ENCODE measurements around the gene TMC3. TPM values are rescaled to one million over a fixed set of nuclear protein-coding genes. Genes with fewer than 3 reads are reported as not detected.

Gene TMC3
- total and polyA plus RNA-seq, 4 donors = 0.03 TPM; not detected in 3

GRCh38 chr15:81347910-81348309 is 26.1 kb downstream of the TMC3 start:
- WGBS, 2 donors = 93 to 96% methylated on average over 4 of the region's 4 CpGs

GRCh38 chr15:81346611-81347010 is 27.4 kb downstream of the TMC3 start:
- Histone ChIP-seq H3K4me3 (no peak overlapping the region), H3K36me3 (ENCODE audit: control insufficient read depth in 4 of 4, insufficient read depth in 4 of 4, low read length in 4 of 4) (no peaks in the 10 kb centered on the region)
- no peak for ATAC-seq (ENCODE audit: insufficient read depth, low FRiP score)

More at GRCh38 chr15:81347910-81348309, 26.1 kb downstream of the TMC3 start:
- TF ChIP-seq CTCF (IDR thresholded peaks at IDR 0.05; ENCODE audit: control extremely low read depth, extremely low read depth) = no peak
- H3K9me3 ChIP-seq (ENCODE audit: control insufficient read depth in 4 of 4, insufficient read depth in 3 of 4, low read length in 3 of 4) = no peaks in the 10 kb centered on the region
- DNase-seq (no peak), ATAC-seq (ENCODE audit: insufficient read depth, low FRiP score) (no peak)
- H3K27ac ChIP-seq (ENCODE audit: low read depth in 1 of 2, low read length in 1 of 2) = no peak overlapping the region
- H3K27me3 ChIP-seq (ENCODE audit: control insufficient read depth in 3 of 3, insufficient read depth in 3 of 3, low read length in 2 of 3) = no peaks in the 10 kb centered on the region
- no peak overlapping the region for H3K4me3 ChIP-seq
- no peaks in the 10 kb centered on the region for H3K4me1 ChIP-seq (ENCODE audit: control insufficient read depth in 5 of 5, insufficient read depth in 5 of 5, low read length in 5 of 5)
- no peak overlapping the region for H3K9ac ChIP-seq (ENCODE audit: insufficient read depth in 1 of 2, low read length in 2 of 2)
- H3K36me3 ChIP-seq (ENCODE audit: control insufficient read depth in 4 of 4, insufficient read depth in 4 of 4, low read length in 4 of 4) = no peaks in the 10 kb centered on the region

GRCh38 chr15:81343371-81343770 is 30.6 kb downstream of the TMC3 start:
- TF ChIP-seq CTCF (IDR thresholded peaks at IDR 0.05; ENCODE audit: control extremely low read depth, extremely low read depth) = no peak
- no peak overlapping the region for H3K27ac ChIP-seq (ENCODE audit: low read depth in 1 of 2, low read length in 1 of 2)
- WGBS, 2 donors = 87 to 96% methylated on average over 4 of the region's 4 CpGs

More at GRCh38 chr15:81346611-81347010, 27.4 kb downstream of the TMC3 start:
- no peaks in the 10 kb centered on the region for H3K27me3 ChIP-seq (ENCODE audit: control insufficient read depth in 3 of 3, insufficient read depth in 3 of 3, low read length in 2 of 3)
- no peak for DNase-seq
- no peak overlapping the region for H3K27ac ChIP-seq (ENCODE audit: low read depth in 1 of 2, low read length in 1 of 2)
- no peak for TF ChIP-seq CTCF (IDR thresholded peaks at IDR 0.05; ENCODE audit: control extremely low read depth, extremely low read depth)
- WGBS, 2 donors = 61 to 65% methylated on average over 2 of the region's 2 CpGs
- H3K9me3 ChIP-seq (ENCODE audit: control insufficient read depth in 4 of 4, insufficient read depth in 3 of 4, low read length in 3 of 4) = no peaks in the 10 kb centered on the region
- H3K9ac ChIP-seq (ENCODE audit: insufficient read depth in 1 of 2, low read length in 2 of 2) = no peak overlapping the region
- H3K4me1 ChIP-seq (ENCODE audit: control insufficient read depth in 5 of 5, insufficient read depth in 5 of 5, low read length in 5 of 5) = no peaks in the 10 kb centered on the region

GRCh38 chr15:81341351-81341750 is 32.7 kb downstream of the TMC3 start:
- Histone ChIP-seq H3K9ac (ENCODE audit: insufficient read depth in 1 of 2, low read length in 2 of 2) (no peak overlapping the region), H3K4me1 (ENCODE audit: control insufficient read depth in 5 of 5, insufficient read depth in 5 of 5, low read length in 5 of 5) (peaks cover 0 to 19% (median 0%) of the 10 kb centered on the region in 5 donors), H3K9me3 (ENCODE audit: control insufficient read depth in 4 of 4, insufficient read depth in 3 of 4, low read length in 3 of 4) (no peaks in the 10 kb centered on the region), H3K27me3 (ENCODE audit: control insufficient read depth in 3 of 3, insufficient read depth in 3 of 3, low read length in 2 of 3) (no peaks in the 10 kb centered on the region), H3K27ac (ENCODE audit: low read depth in 1 of 2, low read length in 1 of 2) (no peak overlapping the region), H3K36me3 (ENCODE audit: control insufficient read depth in 4 of 4, insufficient read depth in 4 of 4, low read length in 4 of 4) (no peaks in the 10 kb centered on the region), H3K4me3 (no peak overlapping the region)
- DNase-seq (no peak), ATAC-seq (ENCODE audit: insufficient read depth, low FRiP score) (no peak)
- WGBS, 2 donors = 91 to 96% methylated on average over 4 of the region's 4 CpGs
- no peak for TF ChIP-seq CTCF (IDR thresholded peaks at IDR 0.05; ENCODE audit: control extremely low read depth, extremely low read depth)

More at GRCh38 chr15:81343371-81343770, 30.6 kb downstream of the TMC3 start:
- Histone ChIP-seq H3K36me3 (ENCODE audit: control insufficient read depth in 4 of 4, insufficient read depth in 4 of 4, low read length in 4 of 4) (no peaks in the 10 kb centered on the region), H3K9me3 (ENCODE audit: control insufficient read depth in 4 of 4, insufficient read depth in 3 of 4, low read length in 3 of 4) (no peaks in the 10 kb centered on the region), H3K4me1 (ENCODE audit: control insufficient read depth in 5 of 5, insufficient read depth in 5 of 5, low read length in 5 of 5) (peaks cover 0 to 12% (median 0%) of the 10 kb centered on the region in 5 donors), H3K9ac (ENCODE audit: insufficient read depth in 1 of 2, low read length in 2 of 2) (no peak overlapping the region), H3K27me3 (ENCODE audit: control insufficient read depth in 3 of 3, insufficient read depth in 3 of 3, low read length in 2 of 3) (no peaks in the 10 kb centered on the region), H3K4me3 (no peak overlapping the region)
- ATAC-seq (ENCODE audit: insufficient read depth, low FRiP score) = no peak
- no peak for DNase-seq

Measured in lung (tissue), 12 donors.